ENCODE data around the gene U2AF1L4.

- TF ChIP-seq, protein P1, sequence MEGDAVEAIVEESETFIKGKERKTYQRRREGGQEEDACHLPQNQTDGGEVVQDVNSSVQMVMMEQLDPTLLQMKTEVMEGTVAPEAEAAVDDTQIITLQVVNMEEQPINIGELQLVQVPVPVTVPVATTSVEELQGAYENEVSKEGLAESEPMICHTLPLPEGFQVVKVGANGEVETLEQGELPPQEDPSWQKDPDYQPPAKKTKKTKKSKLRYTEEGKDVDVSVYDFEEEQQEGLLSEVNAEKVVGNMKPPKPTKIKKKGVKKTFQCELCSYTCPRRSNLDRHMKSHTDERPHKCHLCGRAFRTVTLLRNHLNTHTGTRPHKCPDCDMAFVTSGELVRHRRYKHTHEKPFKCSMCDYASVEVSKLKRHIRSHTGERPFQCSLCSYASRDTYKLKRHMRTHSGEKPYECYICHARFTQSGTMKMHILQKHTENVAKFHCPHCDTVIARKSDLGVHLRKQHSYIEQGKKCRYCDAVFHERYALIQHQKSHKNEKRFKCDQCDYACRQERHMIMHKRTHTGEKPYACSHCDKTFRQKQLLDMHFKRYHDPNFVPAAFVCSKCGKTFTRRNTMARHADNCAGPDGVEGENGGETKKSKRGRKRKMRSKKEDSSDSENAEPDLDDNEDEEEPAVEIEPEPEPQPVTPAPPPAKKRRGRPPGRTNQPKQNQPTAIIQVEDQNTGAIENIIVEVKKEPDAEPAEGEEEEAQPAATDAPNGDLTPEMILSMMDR (conservative IDR thresholded peaks at IDR 0.05): no peak
- no peak for TF ChIP-seq EZH2 (IDR thresholded peaks at IDR 0.05; ENCODE audit: low read depth)
Measured at GRCh38 chr19:35734273-35734672, 10.9 kb downstream of the U2AF1L4 start.
